ENCODE data around the gene PAK5.

DNA sequence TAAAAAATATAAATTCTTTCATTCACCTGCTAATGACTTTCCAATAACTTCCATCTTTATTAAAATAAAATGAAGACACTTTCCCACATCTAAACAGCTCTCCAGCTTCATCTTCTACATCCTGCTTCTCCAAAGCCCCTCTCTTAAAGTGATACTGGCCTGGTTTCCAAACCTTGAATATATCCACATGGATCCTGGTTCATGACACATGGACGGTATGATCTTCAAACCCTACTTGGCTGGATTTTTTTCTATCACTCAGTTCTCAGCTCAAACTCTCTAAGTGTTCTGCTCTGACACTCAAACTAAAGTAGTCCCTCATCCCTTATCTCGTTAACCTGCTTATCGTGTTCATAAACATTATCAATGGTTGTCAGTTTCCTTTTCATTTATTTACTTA is 128.2 kb downstream of the PAK5 start:
- no peak for TF ChIP-seq POLR2A (IDR thresholded peaks at IDR 0.05)
- TF ChIP-seq, protein P1, sequence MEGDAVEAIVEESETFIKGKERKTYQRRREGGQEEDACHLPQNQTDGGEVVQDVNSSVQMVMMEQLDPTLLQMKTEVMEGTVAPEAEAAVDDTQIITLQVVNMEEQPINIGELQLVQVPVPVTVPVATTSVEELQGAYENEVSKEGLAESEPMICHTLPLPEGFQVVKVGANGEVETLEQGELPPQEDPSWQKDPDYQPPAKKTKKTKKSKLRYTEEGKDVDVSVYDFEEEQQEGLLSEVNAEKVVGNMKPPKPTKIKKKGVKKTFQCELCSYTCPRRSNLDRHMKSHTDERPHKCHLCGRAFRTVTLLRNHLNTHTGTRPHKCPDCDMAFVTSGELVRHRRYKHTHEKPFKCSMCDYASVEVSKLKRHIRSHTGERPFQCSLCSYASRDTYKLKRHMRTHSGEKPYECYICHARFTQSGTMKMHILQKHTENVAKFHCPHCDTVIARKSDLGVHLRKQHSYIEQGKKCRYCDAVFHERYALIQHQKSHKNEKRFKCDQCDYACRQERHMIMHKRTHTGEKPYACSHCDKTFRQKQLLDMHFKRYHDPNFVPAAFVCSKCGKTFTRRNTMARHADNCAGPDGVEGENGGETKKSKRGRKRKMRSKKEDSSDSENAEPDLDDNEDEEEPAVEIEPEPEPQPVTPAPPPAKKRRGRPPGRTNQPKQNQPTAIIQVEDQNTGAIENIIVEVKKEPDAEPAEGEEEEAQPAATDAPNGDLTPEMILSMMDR (IDR thresholded peaks at IDR 0.05), result no peak
